Epithelial cell of esophagus (primary cell): Measurements from ENCODE around the gene KCNAB2.

Experiments used
- DNase-seq: peaks from one replicate; pipeline ENCODE4 v3.0.0; 2010; ENCODE audit warnings: low read depth
- H3K4me3 ChIP-seq: 2 replicates; pipeline ENCODE4 v1.5.1; 2011; ENCODE audit warnings: mild to moderate bottlenecking, low read length, control low read depth
- TF ChIP-seq, protein P1 (sequence below): IDR thresholded peaks from 2 replicates; pipeline ENCODE4 v1.5.1; 2011; ENCODE audit warnings: low read depth, mild to moderate bottlenecking, low read length, control low read depth, inconsistent platforms; ENCODE audit not compliant: insufficient read depth; ENCODE audit errors: missing control alignments

KCNAB2 gene

GRCh38 chr1:6081901-6082300 is 36.2 kb downstream of the KCNAB2 start:
- H3K4me3 ChIP-seq, result no peak overlapping the region
- TF ChIP-seq, protein P1, sequence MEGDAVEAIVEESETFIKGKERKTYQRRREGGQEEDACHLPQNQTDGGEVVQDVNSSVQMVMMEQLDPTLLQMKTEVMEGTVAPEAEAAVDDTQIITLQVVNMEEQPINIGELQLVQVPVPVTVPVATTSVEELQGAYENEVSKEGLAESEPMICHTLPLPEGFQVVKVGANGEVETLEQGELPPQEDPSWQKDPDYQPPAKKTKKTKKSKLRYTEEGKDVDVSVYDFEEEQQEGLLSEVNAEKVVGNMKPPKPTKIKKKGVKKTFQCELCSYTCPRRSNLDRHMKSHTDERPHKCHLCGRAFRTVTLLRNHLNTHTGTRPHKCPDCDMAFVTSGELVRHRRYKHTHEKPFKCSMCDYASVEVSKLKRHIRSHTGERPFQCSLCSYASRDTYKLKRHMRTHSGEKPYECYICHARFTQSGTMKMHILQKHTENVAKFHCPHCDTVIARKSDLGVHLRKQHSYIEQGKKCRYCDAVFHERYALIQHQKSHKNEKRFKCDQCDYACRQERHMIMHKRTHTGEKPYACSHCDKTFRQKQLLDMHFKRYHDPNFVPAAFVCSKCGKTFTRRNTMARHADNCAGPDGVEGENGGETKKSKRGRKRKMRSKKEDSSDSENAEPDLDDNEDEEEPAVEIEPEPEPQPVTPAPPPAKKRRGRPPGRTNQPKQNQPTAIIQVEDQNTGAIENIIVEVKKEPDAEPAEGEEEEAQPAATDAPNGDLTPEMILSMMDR, result no peak
- no peak for DNase-seq

DNA sequence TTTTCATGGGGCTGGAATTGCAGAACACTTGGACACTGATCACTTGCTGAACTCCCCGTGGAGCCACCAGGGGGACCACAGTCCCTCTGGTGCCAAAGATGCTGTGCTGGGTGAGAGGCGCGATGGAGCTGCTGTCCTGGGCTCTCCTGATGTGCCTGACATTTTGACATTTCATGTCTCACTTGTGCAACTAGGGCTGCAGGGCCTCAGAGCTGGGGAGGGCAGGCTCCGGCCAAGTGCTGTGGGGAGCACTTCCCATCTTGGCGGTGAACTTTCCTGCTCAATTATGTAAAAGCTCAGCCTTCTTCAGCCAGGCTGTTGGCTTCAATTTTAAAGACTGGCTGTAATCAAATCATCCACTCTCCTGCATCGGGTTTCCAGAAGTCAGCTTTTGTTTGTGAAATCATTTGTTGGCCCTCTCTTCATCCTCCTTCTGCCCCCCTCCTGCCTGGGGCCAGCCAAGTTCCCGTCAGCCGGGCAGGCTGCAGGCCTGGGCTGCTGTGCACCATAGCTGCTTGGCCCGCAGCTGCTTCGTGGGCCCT is 36.8 kb downstream of the KCNAB2 start:
- TF ChIP-seq, protein P1, result peak; percentile 12
- DNase-seq, result no peak
- H3K4me3 ChIP-seq, result no peak overlapping the region

GRCh38 chr1:6083385-6083784 is 37.7 kb downstream of the KCNAB2 start:
- no peak overlapping the region for H3K4me3 ChIP-seq
- TF ChIP-seq, protein P1, result no peak
- no peak for DNase-seq

DNA sequence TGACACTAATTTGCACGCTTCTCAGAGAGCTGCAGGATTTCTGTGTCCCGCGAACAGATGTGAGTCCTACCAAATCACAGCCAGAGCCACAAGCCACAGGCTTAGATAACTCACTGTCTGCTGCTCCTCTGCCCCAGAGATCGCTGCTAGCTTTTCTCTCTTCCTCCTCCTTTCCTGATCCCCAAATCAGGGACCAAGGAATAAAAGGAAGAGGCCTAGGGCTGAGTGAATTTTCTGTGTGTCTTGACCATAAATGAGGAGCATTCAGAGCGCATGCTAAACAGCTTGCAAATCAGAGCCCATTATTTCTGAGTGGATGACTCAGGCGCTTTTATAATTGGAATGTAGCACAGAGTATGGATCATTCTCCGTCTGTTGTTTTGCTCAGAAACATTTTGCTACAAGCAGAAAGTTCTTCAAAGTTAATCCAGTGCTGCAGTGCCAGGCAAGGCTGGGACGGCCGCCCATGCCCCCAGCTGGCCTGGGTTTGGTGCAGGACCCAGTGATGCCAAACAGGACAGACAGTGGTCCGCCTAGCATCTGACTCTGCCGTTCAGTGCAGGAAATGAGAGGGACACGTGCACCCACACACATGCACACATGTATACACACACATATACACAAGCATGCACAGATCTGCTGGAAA is 38.2 kb downstream of the KCNAB2 start:
- DNase-seq, result no peak
- TF ChIP-seq, protein P1, result no peak
- H3K4me3 ChIP-seq, result no peak overlapping the region

GRCh38 chr1:6084781-6085495 is 39.2 kb downstream of the KCNAB2 start:
- no peak overlapping the region for H3K4me3 ChIP-seq
- TF ChIP-seq, protein P1, result no peak

DNA sequence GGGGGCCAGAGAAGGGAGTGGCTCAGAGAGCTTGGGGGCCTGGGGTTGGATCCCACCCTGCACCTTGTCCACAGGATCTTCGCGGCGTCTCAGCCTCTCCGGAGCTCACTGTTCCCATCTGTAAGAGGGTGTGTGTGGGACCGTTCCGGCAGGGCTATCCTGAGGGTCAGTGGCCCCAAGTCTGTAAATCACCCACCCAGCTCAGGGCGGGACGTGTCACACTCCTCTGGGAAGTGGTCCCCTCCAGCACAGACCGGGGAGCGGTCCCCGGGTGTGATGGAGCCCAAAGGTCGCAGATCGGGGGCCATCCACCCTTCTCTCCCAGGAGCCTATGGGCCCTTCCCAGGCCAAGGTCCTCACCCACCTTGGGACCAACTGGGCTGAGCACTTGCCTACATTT is 40.0 kb downstream of the KCNAB2 start:
- H3K4me3 ChIP-seq, result no peak overlapping the region
- DNase-seq, result no peak
- TF ChIP-seq, protein P1, result no peak

More at GRCh38 chr1:6084781-6085495, 39.2 kb downstream of the KCNAB2 start:
- no peak for DNase-seq
